NCI-H2029 (cell line): Measurements from ENCODE around the gene RPS21.

Experiments used
- DNase-seq: peaks from one replicate; lab custom pipeline; 2025; lab: John Stamatoyannopoulos, UW

RPS21 gene

GRCh38 chr20:62386383-62387218 lies at the start of gene RPS21:
RPS21 (plus strand) TSS chr20:62387103; CDS start chr20:62387339, 236 bp downstream.
- DNase-seq = peak; percentile 85

DNA sequence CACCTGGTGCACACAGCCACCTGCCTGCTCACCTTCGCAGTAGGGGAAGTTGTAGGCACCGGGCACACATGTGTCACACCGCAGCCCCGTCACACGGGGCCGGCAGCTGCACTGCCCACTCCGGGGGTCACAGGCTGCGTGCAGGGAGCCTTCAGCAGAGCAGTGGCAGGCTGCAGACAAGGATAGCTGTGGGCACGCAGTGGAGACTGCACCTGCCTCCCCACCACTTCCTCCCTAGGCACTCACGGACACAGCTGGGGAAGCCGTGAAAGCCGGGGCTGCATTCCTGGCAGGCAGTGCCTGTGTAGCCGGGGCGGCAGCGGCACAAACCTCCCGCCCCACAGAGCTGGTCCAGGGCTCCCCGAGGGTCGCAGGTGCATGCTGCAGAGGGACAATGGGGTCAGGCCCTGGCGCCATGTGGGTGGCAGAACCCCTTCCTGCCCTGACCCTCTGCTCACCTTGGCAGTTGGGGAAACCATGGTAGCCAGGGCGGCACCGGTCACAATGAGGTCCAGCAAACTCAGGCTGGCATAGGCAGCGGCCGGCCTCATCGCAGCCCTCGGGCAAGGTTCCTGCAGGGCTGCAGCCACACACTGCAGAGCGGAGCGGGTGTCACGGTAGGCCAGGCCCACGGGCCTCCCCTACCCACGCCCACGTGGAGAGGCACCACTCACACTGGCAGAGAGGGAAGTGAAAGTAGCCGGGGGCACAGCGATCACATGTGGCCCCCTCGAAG lies 49.2 kb upstream of the RPS21 start:
- no peak for DNase-seq

- DNase-seq = no peak
Measured at GRCh38 chr20:62338294-62338620, 48.6 kb upstream of the RPS21 start.

DNA sequence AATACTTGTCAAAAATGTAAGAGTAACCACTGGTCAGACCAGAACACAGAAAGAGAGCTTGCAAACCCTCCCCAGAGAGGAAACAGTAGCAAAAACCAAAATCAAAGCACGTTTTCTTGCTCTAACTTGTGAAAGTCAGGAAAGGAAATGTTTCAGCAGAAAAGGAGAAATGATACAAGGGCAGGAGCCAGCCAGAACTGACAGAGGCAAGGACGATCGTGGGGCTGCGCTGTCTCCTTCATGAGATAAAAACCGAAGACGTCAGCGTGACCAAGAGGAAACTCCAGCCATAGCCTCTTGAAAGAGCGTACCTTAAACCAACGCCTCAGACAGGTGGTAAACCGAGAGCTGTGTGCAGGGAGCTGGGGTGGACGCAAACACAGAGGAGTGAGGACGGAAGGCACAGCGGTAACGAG lies 47.2 kb upstream of the RPS21 start:
- DNase-seq = no peak

GRCh38 chr20:62342910-62343309 lies 44.0 kb upstream of the RPS21 start:
- DNase-seq = peak; percentile 20

GRCh38 chr20:62344092-62344491 lies 42.8 kb upstream of the RPS21 start:
- DNase-seq = no peak

- DNase-seq = no peak
Measured at GRCh38 chr20:62344782-62345181, 42.1 kb upstream of the RPS21 start.

- DNase-seq = no peak
Measured at GRCh38 chr20:62345681-62346370, 41.1 kb upstream of the RPS21 start.

- no peak for DNase-seq
Measured at GRCh38 chr20:62346398-62347150, 40.3 kb upstream of the RPS21 start.

DNA sequence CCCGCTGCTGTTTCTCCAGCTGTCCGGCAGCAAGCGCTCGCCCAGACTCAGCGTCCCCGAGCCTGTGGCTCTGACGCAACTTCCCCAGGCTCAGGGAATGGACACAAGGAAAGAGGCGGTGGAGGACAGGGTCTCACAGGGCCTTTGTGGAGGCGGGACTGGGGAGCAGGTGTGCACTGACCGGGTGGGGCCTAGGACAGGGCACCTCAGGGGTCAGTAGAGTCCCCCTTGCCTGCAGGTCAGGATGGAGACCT lies 39.8 kb upstream of the RPS21 start:
- DNase-seq = no peak

- no peak for DNase-seq
Measured at GRCh38 chr20:62347445-62347844, 39.5 kb upstream of the RPS21 start.

DNA sequence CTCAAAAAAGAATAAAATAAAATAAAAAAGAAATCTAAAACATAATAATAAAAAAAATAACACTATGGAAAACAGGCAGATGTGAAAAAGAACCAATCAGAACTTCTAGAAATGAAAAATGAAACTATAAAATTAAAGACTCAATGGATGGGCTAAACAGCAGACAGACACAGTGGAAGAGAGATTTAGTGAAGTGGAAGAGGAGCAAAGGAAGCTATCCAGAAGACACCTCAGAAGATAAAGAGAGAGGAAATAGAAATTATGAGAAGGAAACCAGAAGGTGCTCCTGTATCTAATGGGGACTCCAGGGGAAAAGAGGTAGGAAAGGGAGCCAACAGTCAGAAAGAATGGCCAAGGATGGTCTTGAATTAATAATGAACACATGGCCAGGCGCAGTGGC lies 38.3 kb upstream of the RPS21 start:
- DNase-seq = no peak

DNA sequence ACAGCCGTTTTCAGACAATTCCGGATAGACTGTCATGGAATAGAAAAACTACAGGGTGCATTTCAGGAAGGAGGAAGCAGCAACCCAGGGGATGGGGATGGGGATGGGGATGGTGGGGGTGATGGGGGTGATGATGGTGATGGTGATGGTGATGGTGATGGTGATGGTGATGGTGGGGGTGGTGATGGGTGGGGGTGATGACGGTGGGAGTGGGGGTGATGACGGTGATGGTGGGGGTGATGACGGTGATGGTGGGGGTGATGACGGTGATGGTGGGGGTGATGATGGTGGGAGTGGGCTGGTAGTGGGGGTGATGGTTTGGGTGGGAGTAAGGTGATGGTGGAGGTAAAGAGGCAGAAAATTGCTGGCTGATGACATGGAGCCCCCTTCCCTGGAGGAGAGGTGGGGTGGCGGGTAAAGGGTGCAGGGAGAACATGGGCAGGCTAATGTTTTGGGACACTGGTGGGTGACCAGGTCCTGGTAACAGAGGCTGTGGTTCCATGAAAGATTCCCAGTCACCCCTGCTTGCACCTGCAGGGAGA lies 37.3 kb upstream of the RPS21 start:
- no peak for DNase-seq

DNA sequence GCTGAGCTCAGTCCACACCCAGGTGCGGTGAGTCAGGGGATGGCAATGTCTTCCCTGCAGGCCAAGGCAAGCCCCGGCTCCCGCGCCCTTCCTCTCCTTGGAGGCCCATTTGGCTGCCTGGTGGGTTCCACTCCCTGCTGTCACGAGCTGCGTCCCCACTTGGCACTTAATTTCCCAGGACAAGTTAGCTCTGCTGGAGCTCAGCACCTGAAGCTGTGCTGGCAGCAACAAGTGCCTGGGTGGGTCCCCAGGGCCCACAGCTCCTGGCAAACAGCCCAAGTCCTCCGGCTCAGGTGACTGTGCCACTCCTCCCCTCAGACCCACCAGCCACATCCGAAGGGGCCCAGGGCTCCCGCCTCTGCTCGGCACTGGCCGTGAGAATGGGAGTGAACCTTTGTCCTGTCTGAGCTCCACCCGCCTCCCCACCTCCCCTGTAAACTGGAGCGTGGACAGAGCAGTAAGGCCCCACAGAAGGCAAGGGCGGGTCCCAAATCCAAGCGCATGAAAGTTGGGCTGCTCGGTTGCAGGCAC lies 36.7 kb upstream of the RPS21 start:
- no peak for DNase-seq

DNA sequence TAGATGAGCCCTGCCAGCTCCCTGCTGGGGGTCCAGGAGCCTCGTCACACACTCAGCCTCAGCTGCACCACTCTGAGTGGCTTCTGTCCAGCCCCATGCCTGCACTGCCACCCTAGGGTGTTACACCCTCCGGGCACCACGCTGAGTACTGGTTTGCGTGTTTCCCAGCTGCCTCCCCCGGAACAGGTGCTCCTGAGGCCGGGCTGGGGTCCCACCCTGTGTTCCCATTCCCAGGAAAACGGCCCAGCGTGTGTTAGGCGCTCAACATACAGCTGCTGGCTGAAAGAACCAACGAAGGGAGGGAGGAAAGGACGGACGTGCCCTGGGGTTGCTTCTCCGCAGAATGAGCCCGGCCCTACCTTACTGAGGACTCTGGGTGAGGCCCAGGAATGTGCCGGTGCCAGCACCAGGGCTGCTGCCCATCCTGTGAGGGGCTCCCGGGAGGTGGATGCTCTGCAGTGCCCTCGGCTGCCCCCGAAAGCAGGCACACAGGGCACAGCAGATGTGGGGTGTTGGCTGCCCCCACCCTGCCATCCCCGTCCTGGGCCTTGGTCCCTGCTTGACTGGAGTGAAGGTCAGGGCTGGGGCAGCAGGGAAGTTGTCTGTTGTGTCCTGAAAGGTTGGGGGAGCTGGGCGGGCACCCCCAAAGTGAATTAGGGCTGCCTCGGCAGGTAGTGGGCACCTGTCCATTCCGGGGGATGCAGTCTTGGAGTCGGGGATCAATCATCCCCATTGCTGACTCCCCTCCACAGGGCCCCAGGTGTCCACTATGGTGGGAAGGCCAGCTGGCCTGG lies 36.1 kb upstream of the RPS21 start:
- no peak for DNase-seq

GRCh38 chr20:62351469-62352401 lies 35.2 kb upstream of the RPS21 start:
- DNase-seq = no peak

DNA sequence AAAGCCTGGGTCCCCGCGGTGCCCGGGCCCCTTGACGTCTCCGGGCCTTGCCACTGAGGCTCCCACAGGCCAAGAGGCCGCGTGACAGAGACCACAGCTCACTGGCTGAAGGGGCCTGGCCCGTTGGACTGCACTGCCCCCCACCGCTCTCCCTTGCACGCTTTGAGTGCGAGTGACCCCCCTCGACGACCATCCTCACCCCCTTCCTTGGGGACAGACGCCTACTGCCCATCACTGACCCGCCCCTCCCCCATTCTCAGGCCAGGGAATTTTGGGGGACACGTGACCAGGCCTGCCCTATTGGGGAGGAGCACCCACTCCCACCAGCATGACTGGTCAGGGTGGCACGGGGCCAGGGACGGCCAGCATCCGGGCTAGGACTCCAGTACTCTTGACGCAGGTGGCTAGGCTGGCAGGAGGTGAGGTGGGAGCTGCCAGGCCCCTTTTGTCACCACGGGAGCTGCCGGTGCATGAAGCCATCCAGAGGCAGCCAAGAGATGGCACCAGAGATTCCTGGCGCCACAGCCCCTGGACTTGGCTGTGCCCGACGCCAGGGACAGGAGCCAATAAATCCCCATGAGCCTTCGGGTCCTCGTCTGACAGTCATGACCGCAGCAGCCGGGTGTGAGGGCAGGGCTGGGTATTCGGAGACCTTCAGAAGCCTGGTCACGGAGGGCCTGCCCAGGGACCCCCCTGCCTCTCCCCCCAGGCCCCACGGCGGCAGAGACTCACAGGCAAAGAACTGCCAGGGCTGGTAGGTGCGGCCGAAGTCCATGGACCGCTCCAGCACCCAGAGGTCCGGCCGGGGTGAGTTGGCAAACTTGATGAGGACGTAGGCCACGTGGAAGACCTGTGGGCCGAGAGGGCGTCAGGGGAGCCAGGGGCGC lies 34.3 kb upstream of the RPS21 start:
- peak; percentile 95 for DNase-seq

DNA sequence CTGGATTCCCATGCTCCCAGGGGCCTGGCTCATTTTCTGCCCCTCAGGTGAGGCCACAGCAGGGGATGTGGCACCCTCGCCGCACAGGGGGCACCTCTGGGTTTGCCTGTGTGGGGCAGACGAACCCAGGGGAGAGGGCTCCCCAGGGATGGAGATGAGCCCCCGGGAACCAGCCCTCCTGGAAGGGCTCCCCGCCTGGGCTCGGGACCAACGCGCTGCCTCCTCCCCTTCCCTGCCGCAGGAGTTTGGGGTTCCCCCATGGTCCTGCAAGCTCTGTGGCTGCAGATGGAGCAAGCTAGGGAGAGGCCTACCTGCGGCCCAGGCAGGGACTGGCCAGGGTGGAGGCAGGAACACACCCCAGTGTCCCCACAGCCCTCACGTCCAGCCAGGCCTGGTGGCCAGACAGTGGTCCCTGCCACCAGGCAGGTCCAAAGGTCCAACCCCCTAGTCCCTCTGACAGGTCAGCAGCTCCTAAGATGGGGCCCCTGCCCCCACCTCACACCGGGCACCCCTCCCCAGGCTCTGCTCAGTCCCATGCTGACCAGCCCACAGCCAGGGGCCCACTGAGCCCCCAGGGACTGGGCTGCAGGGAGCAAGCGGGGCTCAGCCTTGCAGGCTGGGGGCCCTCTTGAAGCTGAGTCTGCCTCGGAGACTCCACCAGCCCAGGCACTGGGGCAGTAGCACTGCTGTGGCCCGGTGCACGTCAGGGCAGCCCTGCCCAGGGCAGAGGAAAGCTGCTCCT lies 33.4 kb upstream of the RPS21 start:
- DNase-seq = no peak
